ENCODE results near the gene AIFM2.
"Not testable (repeated sequence)": the region's sequence is repeated elsewhere in the genome, so short reads cannot be mapped to it uniquely, and the experiment has no call there.

The AIFM2 gene

GRCh38 chr10:70123817-70124216, 8.8 kb downstream of the AIFM2 start:
- DNase-seq (ENCODE audit: low spot score), result no peak
- no peak for FAIRE-seq

GRCh38 chr10:70123166-70123565, 9.5 kb downstream of the AIFM2 start:
- not testable (repeated sequence) for FAIRE-seq; DNase-seq (ENCODE audit: low spot score)

GRCh38 chr10:70122742-70123141, 9.9 kb downstream of the AIFM2 start:
- no peak for DNase-seq (ENCODE audit: low spot score)
- FAIRE-seq, result no peak

- DNase-seq (ENCODE audit: low spot score) (no peak), FAIRE-seq (no peak)
Measured at GRCh38 chr10:70121281-70121949, 11.2 kb downstream of the AIFM2 start.

GRCh38 chr10:70120417-70120816, 12.2 kb downstream of the AIFM2 start:
- DNase-seq (ENCODE audit: low spot score) (no peak), FAIRE-seq (no peak)

GRCh38 chr10:70119623-70120022, 13.0 kb downstream of the AIFM2 start:
- FAIRE-seq (no peak), DNase-seq (ENCODE audit: low spot score) (no peak)

- FAIRE-seq, result no peak
- DNase-seq (ENCODE audit: low spot score), result no peak
Measured at GRCh38 chr10:70119197-70119596, 13.4 kb downstream of the AIFM2 start.

DNA sequence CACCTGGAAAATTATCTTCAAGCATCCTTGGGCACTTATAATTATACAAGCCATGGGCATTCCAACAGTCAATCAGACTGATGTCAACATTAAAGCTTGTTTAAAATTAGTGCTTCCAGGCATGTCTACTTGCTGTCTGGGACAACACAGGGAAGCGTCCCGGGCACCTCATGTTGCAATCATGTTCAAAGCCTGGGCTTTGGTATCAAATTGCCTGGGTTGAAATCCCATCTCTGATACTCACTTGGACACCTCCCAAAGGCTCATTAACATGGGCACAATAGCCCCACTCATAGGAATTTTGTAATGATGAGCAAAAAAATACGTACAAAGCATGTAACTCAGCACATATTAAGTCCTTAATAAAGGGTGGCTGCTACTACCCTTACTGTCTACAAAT, 14.4 kb downstream of the AIFM2 start:
- no peak for FAIRE-seq
- no peak for DNase-seq (ENCODE audit: low spot score)

- DNase-seq (ENCODE audit: low spot score) (no peak), FAIRE-seq (no peak)
Measured at GRCh38 chr10:70117646-70118045, 15.0 kb downstream of the AIFM2 start.

DNA sequence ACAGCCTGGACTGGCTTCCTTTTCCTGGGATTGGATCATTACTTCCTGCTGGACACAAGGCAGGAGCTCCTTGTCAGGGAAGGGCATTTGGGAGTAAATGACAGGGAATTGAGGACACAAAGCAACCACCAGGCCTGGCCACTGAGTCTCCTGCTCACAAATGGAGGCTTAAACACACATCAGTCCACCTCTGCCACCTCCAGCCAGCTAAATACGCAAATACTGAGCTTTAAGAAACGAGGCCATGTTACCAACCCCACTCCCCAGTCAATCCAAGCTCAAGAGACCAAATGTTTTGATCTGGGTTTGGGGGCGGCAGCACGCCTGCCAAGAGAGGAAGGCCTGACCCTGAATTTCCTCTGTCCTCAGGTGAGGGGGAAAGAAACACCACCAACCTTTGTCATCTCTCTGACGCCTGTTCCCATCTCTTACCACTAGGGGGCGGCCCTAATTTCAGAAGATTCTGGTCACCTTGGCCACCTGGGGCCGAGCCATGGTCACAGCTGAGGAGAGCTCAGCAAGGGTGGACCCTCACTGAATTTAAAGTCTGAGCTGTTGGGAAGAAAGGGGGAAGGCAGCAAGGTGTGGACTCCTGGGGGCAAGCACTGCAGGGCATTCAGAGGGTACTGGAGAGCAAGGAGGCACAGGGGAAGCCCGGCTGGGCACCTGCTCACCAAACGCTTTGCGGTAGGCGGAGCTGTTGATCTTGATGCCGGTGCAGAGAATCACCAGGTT, 16.5 kb downstream of the AIFM2 start:
- peak; percentile 14 for DNase-seq (ENCODE audit: low spot score)
- FAIRE-seq, result no peak

- DNase-seq (ENCODE audit: low spot score) (no peak), FAIRE-seq (no peak)
Measured at GRCh38 chr10:70114902-70115301, 17.7 kb downstream of the AIFM2 start.

DNA sequence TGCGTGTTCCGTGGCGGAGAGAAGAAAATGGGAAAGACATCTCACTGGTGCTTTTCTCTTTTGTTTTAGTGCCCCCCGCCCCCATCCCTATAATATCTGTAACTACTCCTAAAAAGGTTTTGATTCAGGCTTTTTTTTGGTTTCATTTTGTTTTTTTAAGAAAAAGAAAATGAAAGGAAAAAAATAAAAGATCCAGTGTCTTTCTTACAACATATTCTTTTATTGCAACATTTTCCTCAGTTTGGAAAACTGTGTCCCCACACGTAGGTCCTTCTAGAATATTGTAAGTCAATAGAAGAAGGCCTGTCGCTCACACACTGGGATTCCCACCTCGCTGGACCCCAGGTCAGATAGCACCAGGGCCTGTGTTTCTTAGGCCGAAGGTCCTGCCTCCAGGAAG, 20.6 kb downstream of the AIFM2 start:
- no peak for DNase-seq (ENCODE audit: low spot score)
- no peak for FAIRE-seq

- FAIRE-seq, result no peak
- no peak for DNase-seq (ENCODE audit: low spot score)
Measured at GRCh38 chr10:70111496-70111895, 21.1 kb downstream of the AIFM2 start.

- no peak for DNase-seq (ENCODE audit: low spot score)
- no peak for FAIRE-seq
Measured at GRCh38 chr10:70109064-70109729, 23.4 kb downstream of the AIFM2 start.

DNA sequence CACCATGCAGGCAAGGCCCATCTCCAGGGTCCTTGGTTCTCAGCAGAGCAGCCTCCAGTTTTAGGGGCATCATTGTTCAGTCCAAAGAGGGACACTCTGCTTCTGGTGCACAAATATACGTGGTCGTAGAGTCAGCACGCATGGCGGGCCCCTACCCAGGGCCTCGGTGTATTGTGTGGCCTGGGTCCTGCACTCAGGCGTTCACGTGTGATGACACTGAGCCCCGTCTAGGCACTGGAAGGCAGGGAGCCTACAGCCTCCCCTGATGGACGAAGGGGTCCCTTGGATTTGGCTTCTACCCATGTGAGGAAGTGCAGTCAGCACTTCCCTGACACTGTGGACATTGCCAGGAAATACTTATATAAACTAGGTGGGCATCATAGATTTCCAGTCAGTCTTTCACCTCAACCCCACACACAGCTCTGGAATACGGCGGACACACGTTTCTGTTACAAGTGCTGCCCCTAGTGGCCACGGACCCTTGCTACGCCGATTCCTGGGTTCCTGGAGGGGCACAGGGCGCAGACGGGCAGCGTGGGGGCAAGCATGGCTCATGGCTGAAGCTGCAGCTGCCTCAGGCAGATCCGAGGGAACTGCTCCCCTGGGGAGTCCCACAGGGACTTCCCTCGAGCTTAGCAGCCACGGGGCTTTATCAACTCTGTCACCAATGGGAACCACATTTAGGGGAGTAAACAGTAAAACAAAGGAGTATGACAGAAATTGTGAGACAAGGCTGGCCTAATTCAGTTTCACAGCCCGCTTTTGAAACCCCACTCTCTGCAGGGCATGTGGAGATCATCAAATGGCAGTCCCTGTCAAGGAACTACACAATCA, 25.4 kb downstream of the AIFM2 start:
- FAIRE-seq, result no peak

GRCh38 chr10:70101668-70102067, 31.0 kb downstream of the AIFM2 start:
- no peak for DNase-seq (ENCODE audit: low spot score)
- no peak for FAIRE-seq

More for the DNA sequence above, 25.4 kb downstream of the AIFM2 start:
- no peak for DNase-seq (ENCODE audit: low spot score)

- DNase-seq (ENCODE audit: low spot score); FAIRE-seq: not testable (repeated sequence)
Measured at GRCh38 chr10:70101068-70101562, 31.5 kb downstream of the AIFM2 start.

- no peak for FAIRE-seq
Measured at GRCh38 chr10:70098271-70098670, 34.4 kb downstream of the AIFM2 start.

DNA sequence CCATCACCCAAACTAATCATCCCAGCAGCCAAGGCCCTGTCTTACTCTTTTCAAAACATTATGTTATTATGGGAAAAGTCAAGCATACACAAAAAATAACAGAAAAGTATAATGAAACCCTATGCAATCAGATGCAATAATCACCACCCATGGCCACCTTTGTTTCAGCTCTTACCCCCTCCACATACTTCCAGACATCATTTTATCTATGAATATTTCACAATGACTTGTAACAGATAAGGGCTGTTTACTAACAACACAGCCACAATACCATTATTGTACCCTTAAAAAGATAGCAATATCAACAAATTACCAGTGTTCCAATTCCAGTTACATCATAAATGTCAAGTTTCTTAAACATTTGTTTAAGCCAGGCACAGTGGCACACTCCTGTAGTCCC, 35.2 kb downstream of the AIFM2 start:
- FAIRE-seq, result no peak
- DNase-seq (ENCODE audit: low spot score), result no peak

More at GRCh38 chr10:70098271-70098670, 34.4 kb downstream of the AIFM2 start:
- DNase-seq (ENCODE audit: low spot score), result no peak

DNA sequence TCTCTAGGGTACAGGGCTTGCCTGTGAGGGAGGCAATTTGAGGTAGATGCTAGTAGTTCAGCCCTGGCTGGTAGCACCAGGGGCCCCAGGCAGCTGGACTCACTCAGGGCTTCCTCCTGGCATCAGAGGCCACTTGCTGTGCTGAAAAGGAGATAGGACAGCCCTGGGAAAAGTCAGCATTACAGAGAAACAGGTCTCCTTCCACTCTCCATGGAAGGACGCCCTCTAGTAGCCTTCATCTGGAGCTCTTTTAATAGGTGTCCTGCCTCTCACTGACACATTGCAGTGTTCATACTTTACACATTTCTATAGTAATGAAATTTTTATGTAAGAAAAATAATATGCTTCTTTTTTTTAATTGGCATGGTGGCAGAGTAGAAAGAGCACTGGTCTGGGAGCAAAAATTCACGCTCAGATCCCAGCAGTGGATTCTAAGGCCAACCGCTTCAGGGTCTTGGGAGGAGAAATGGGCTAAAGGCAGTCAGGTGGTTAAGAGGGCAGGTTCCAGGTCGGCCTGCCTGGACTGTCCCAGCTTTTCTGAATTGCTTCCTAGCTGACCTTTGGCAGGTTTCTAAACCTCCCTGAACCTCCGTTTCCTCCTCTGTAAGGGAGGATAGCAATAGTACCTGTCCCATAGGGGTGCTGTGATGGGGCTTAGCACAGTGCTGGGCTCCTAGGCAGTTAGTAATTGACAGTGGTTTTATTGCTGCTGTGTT, 35.8 kb downstream of the AIFM2 start:
- FAIRE-seq (no peak), DNase-seq (ENCODE audit: low spot score) (no peak)

Measured in RCC 7860 (cell line).